Keratinocyte (primary cell): ENCODE data around the gene TOP3B. TPM values are rescaled to one million over a fixed set of nuclear protein-coding genes. Genes with fewer than 3 reads are reported as not detected.

Experiments
- DNase-seq: peaks from one replicate; pipeline ENCODE4 v3.0.0-alpha.2; 2011; ENCODE audit warnings: low read depth, missing footprints, low spot score
- FAIRE-seq: peaks from 2 replicates; lab custom pipeline; 2011; peaks lifted over from hg19 to GRCh38; lab: Jason Lieb, UNC
- H2AFZ ChIP-seq: 2 replicates; pipeline ENCODE4 v1.6.0; 2012; ENCODE audit warnings: low read length, control low read depth, inconsistent platforms; ENCODE audit not compliant: control insufficient read depth
- H3K27ac ChIP-seq: 2 replicates; pipeline ENCODE4 v1.5.1; 2011; ENCODE audit warnings: low read length; ENCODE audit not compliant: control insufficient read depth, insufficient read depth
- H3K27me3 ChIP-seq: 3 replicates; pipeline ENCODE4 v1.6.0; 2011; ENCODE audit warnings: low read length; ENCODE audit not compliant: control insufficient read depth, insufficient read depth; ENCODE audit errors: extremely low read depth
- H3K36me3 ChIP-seq, 2 experiments: 2 replicates in 1 of 2; 3 replicates in 1 of 2; pipeline ENCODE4 v1.5.1; 2011; ENCODE audit warnings: low read length in 2 of 2, mild to moderate bottlenecking in 1 of 2; ENCODE audit not compliant: control insufficient read depth in 2 of 2, insufficient read depth in 2 of 2; ENCODE audit errors: extremely low read depth in 1 of 2
- H3K4me1 ChIP-seq: 3 replicates; pipeline ENCODE4 v1.5.1; 2011; ENCODE audit warnings: low read length; ENCODE audit not compliant: control insufficient read depth, insufficient read depth; ENCODE audit errors: extremely low read depth
- H3K4me2 ChIP-seq: 3 replicates; pipeline ENCODE4 v1.6.0; 2011; ENCODE audit warnings: low read depth, low read length; ENCODE audit not compliant: control insufficient read depth, insufficient read depth; ENCODE audit errors: extremely low read depth
- H3K4me3 ChIP-seq, 3 experiments: fragments of 200-600 bp in 1 of 3; sonication (generic) in 1 of 3; 2 replicates in 2 of 3; 3 replicates in 1 of 3; pipeline ENCODE4 v1.5.1; 2011 to 2016; ENCODE audit warnings: low read length in 3 of 3, mild to moderate bottlenecking in 3 of 3, control low read depth in 2 of 3, inconsistent platforms in 1 of 3, low read depth in 1 of 3, mixed read lengths in 1 of 3, mixed run types in 1 of 3, moderate library complexity in 1 of 3; ENCODE audit not compliant: control insufficient read depth in 2 of 3, insufficient read depth in 2 of 3; ENCODE audit errors: extremely low read depth in 1 of 3
- H3K79me2 ChIP-seq: 2 replicates; pipeline ENCODE4 v1.6.0; 2012; ENCODE audit warnings: low read length; ENCODE audit not compliant: control insufficient read depth, insufficient read depth
- H3K9ac ChIP-seq: 3 replicates; pipeline ENCODE4 v1.6.0; 2011; ENCODE audit warnings: low read length; ENCODE audit not compliant: control insufficient read depth, insufficient read depth; ENCODE audit errors: extremely low read depth
- H3K9me1 ChIP-seq: 3 replicates; pipeline ENCODE4 v1.6.0; 2011; ENCODE audit warnings: low read length; ENCODE audit not compliant: control insufficient read depth, insufficient read depth; ENCODE audit errors: extremely low read depth
- H3K9me3 ChIP-seq: 2 replicates; pipeline ENCODE4 v1.5.1; 2012; ENCODE audit warnings: low read depth, low read length; ENCODE audit not compliant: control insufficient read depth
- H4K20me1 ChIP-seq: 3 replicates; pipeline ENCODE4 v1.6.0; 2011; ENCODE audit warnings: low read length; ENCODE audit not compliant: control insufficient read depth, insufficient read depth; ENCODE audit errors: extremely low read depth
- EZH2 ChIP-seq: IDR thresholded peaks from one replicate; pipeline ENCODE4 v1.6.1; 2012; ENCODE audit warnings: inconsistent platforms, mild to moderate bottlenecking, low read length, moderate library complexity
- dilution Hi-C: fragments of 300-500 bp; cut with MboI; formaldehyde crosslinking; loops from one replicate; pipeline ENCODE4 v1.7.0; 2020; ENCODE audit warnings: low sequenced_read_pairs; ENCODE audit not compliant: extremely low pct_ligation_motif_present
- polyA plus RNA-seq, 5 experiments: library from polyadenylated mRNA; depleted of rRNA in 3 of 5; stranded (reverse) in 3 of 5; stranded (forward) in 1 of 5; unstranded in 1 of 5; fragments of >200 nt; gene quantifications; 1 replicate in 1 of 5; 2 replicates in 3 of 5; 3 replicates in 1 of 5; pipeline versions ENCODE4 v1.2.1 to v1.2.3, GENCODE V29; 2011 to 2012; ENCODE audit warnings: missing spikeins in 2 of 5, low read depth in 1 of 5, low replicate concordance in 1 of 5
- TF ChIP-seq, protein P1 (sequence below), 3 experiments: IDR thresholded peaks in 1 of 3; conservative IDR thresholded peaks in 1 of 3; optimal IDR thresholded peaks in 1 of 3; 2 replicates in 2 of 3; 3 replicates in 1 of 3; pipeline versions ENCODE3 to v1.5.1; 2011; ENCODE audit warnings: low read length in 3 of 3, mild to moderate bottlenecking in 3 of 3, moderate library complexity in 2 of 3, control low read depth in 1 of 3, inconsistent platforms in 1 of 3; ENCODE audit not compliant: insufficient read depth in 2 of 3; ENCODE audit errors: extremely low read depth in 1 of 3

TOP3B gene
- polyA plus RNA-seq, 1 donor (not counting 4 experiments of a cell fraction or from before 2014, with no cell fraction given) = 13.8 TPM

DNA sequence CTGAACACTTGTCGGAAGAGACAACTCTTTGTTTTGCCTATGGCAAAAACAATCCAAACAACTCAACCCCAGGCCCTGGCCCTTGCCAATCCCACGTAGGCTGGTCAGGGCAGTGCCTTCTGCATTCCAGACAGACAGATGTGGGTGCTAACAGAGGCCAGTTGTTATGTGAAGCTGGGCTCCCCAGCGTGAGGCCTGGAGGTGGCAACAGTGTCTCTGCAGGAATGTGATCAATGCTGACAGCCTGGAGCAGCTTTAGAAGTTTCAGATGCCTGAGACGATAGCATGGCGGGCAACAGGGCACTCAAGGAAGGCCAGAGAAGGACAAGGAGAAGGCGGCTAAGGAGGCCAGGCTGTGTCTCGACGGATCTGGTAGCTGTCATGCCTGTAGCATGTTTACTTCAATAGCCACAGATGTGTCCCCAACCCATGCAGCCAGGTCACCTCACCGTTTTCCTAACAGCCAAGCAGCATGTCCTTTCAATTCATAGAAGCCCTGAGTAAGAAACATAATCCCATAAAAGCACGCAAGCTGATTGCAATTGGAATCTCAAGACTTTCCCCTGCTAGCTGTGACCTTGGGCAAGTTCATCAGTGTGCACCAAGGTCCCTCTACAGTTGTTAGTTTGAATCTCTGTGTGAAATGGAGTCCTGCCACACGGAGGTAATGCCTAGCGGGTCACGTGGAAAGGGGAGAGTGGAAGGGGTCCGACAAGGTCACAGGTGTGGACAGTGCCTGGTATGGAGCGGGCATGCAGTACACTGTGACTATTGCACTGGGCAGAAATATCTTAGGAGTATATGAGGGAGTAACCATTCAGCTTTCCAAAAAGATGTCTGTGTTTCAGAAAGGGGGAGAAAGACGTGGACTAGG is 15.7 kb downstream of the TOP3B start:
- FAIRE-seq (no peak), DNase-seq (no peak)

DNA sequence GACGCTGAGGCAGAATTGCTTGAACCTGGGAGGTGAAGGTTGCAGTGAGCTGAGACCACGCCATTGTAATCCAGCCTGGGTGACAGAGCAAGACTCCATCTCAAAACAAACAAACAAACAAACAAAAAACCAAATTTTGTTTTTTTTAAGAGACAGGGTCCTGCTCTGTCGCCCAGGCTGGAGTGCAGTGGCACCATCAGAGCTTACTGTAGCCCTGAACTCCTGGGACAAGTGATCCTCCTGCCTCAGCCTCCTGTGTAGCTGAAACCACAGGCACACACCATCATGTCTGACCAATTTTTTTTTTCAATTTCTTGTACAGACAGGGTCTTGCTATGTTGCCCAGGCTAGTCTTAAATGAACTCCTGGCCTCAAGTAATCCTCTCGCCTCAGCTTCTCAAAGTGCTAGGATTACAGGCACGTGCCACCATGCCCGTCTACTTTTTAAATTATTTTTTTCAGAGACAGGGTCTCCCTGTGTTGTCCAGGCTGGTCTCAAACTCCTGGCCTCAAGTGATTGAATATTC is 16.8 kb downstream of the TOP3B start:
- TF ChIP-seq, protein P1, sequence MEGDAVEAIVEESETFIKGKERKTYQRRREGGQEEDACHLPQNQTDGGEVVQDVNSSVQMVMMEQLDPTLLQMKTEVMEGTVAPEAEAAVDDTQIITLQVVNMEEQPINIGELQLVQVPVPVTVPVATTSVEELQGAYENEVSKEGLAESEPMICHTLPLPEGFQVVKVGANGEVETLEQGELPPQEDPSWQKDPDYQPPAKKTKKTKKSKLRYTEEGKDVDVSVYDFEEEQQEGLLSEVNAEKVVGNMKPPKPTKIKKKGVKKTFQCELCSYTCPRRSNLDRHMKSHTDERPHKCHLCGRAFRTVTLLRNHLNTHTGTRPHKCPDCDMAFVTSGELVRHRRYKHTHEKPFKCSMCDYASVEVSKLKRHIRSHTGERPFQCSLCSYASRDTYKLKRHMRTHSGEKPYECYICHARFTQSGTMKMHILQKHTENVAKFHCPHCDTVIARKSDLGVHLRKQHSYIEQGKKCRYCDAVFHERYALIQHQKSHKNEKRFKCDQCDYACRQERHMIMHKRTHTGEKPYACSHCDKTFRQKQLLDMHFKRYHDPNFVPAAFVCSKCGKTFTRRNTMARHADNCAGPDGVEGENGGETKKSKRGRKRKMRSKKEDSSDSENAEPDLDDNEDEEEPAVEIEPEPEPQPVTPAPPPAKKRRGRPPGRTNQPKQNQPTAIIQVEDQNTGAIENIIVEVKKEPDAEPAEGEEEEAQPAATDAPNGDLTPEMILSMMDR (optimal IDR thresholded peaks at IDR 0.05 in 1 of 3, IDR thresholded peaks at IDR 0.05 in 1 of 3, conservative IDR thresholded peaks at IDR 0.05 in 1 of 3; ENCODE audit: extremely low read depth in 1 of 3, insufficient read depth in 2 of 3, low read length in 3 of 3) = no peak
- no peak for TF ChIP-seq EZH2
- H3K27me3 ChIP-seq = no peaks in the 10 kb centered on the region
- peaks cover 6% of the 10 kb centered on the region for H3K4me1 ChIP-seq
- no peaks in the 10 kb centered on the region for H3K9me3 ChIP-seq
- H3K9ac ChIP-seq = no peak overlapping the region
- FAIRE-seq (no peak), DNase-seq (no peak)
- dilution Hi-C loops = no loop called here
- no peaks in the 10 kb centered on the region for H3K79me2 ChIP-seq
- no peak overlapping the region for H3K4me3 ChIP-seq
- H3K4me2 ChIP-seq = no peak overlapping the region
- H3K27ac ChIP-seq = no peak overlapping the region
- no peaks in the 10 kb centered on the region for H4K20me1 ChIP-seq
- H2AFZ ChIP-seq = no peak overlapping the region
- H3K36me3 ChIP-seq = peaks cover 48 to 55% of the 10 kb centered on the region in 2 experiments
- H3K9me1 ChIP-seq = no peaks in the 10 kb centered on the region

More for the DNA sequence above, 15.7 kb downstream of the TOP3B start:
- Histone ChIP-seq H3K4me3 (no peak overlapping the region), H3K27ac (no peak overlapping the region), H3K36me3 (peaks cover 56 to 57% of the 10 kb centered on the region in 2 experiments), H2AFZ (no peak overlapping the region), H3K79me2 (no peaks in the 10 kb centered on the region), H3K27me3 (no peaks in the 10 kb centered on the region), H3K4me1 (peaks cover 6% of the 10 kb centered on the region), H4K20me1 (no peaks in the 10 kb centered on the region), H3K9ac (no peak overlapping the region), H3K9me1 (no peaks in the 10 kb centered on the region), H3K4me2 (no peak overlapping the region), H3K9me3 (no peaks in the 10 kb centered on the region)
- dilution Hi-C loops = no loop called here
- TF ChIP-seq, protein P1 (optimal IDR thresholded peaks at IDR 0.05 in 1 of 3, IDR thresholded peaks at IDR 0.05 in 1 of 3, conservative IDR thresholded peaks at IDR 0.05 in 1 of 3; ENCODE audit: extremely low read depth in 1 of 3, insufficient read depth in 2 of 3, low read length in 3 of 3) = no peak
- no peak for TF ChIP-seq EZH2
